GM21515 (cell line): Measurements from ENCODE around the gene CISD3.
"Not testable (repeated sequence)": the region's sequence is repeated elsewhere in the genome, so short reads cannot be mapped to it uniquely, and the experiment has no call there.

Experiments
- ATAC-seq: cut with Tn5 transposase; IDR thresholded peaks from one replicate; pipeline ENCODE4 v1.9.1; 2021; ENCODE audit not compliant: unreplicated experiment

CISD3 gene

GRCh38 chr17:38707678-38708351 is 22.3 kb upstream of the CISD3 start:
- ATAC-seq = no peak

GRCh38 chr17:38709104-38709820 is 20.9 kb upstream of the CISD3 start:
- no peak for ATAC-seq

GRCh38 chr17:38709864-38710603 is 20.1 kb upstream of the CISD3 start:
- ATAC-seq = no peak

GRCh38 chr17:38710604-38710962 is 19.6 kb upstream of the CISD3 start:
- no peak for ATAC-seq

- no peak for ATAC-seq
These were observed 19.2 kb upstream of the CISD3 start for GRCh38 chr17:38710985-38711384.

- ATAC-seq = no peak
These were observed 18.2 kb upstream of the CISD3 start for GRCh38 chr17:38711792-38712571.

GRCh38 chr17:38712593-38712992 is 17.5 kb upstream of the CISD3 start:
- no peak for ATAC-seq

GRCh38 chr17:38713456-38714075 is 16.6 kb upstream of the CISD3 start:
- ATAC-seq = no peak

- ATAC-seq = no peak
These were observed 14.8 kb upstream of the CISD3 start for GRCh38 chr17:38715216-38715943.

GRCh38 chr17:38716368-38717005 is 13.7 kb upstream of the CISD3 start:
- ATAC-seq = no peak

GRCh38 chr17:38717139-38717745 is 12.9 kb upstream of the CISD3 start:
- no peak for ATAC-seq

GRCh38 chr17:38719289-38719942 is 10.7 kb upstream of the CISD3 start:
- no peak for ATAC-seq

- ATAC-seq = no peak
These were observed 10.0 kb upstream of the CISD3 start for GRCh38 chr17:38719943-38720641.

- ATAC-seq = no peak
These were observed 9.2 kb upstream of the CISD3 start for GRCh38 chr17:38720941-38721340.

- no peak for ATAC-seq
These were observed 8.3 kb upstream of the CISD3 start for GRCh38 chr17:38721802-38722201.

GRCh38 chr17:38724337-38724988 is 5.7 kb upstream of the CISD3 start:
- ATAC-seq = no peak

GRCh38 chr17:38725066-38725465 is 5.1 kb upstream of the CISD3 start:
- no peak for ATAC-seq

- not testable (repeated sequence) for ATAC-seq
These were observed 4.0 kb upstream of the CISD3 start for GRCh38 chr17:38726145-38726544.
